H1 (cell line): ENCODE measurements around the gene RASGRP3. TPM values are rescaled to one million over a fixed set of nuclear protein-coding genes. Genes with fewer than 3 reads are reported as not detected.

Experiments used
- CTCF ChIA-PET: fragments of 300-600 bp; sonication (Branson Sonifier 250); formaldehyde crosslinking; loops from one replicate; lab custom pipeline; 2021; ENCODE audit not compliant: partially characterized antibody; lab: Charles Lee
- POLR2A ChIA-PET: fragments of 300-600 bp; sonication (Branson Sonifier 250); formaldehyde crosslinking; loops from one replicate; lab custom pipeline; 2021; ENCODE audit warnings: inconsistent platforms; ENCODE audit not compliant: partially characterized antibody; lab: Charles Lee
- DNase-seq, 2 experiments: peaks; one replicate each; pipeline versions ENCODE4 v3.0.0 to v3.0.0-alpha.2; 2010 to 2022; ENCODE audit warnings: low spot score in 2 of 2, low read depth in 1 of 2, mixed read lengths in 1 of 2
- FAIRE-seq: peaks from 2 replicates; lab custom pipeline; 2011; peaks lifted over from hg19 to GRCh38; lab: Jason Lieb, UNC
- H2AFZ ChIP-seq: 2 replicates; pipeline ENCODE4 v1.8.1; 2012; ENCODE audit warnings: low read length, inconsistent platforms
- H2AK5ac ChIP-seq: 2 replicates; pipeline ENCODE4 v1.6.1; 2013; ENCODE audit warnings: low read depth, low read length
- H2BK120ac ChIP-seq: replicated peaks from 2 replicates; pipeline ENCODE3; 2013; ENCODE audit warnings: low read depth, low read length, inconsistent platforms
- H2BK12ac ChIP-seq: 2 replicates; pipeline ENCODE4 v1.6.1; 2013; ENCODE audit warnings: low read depth, low read length
- H2BK15ac ChIP-seq: 2 replicates; pipeline ENCODE4 v1.6.1; 2013; ENCODE audit warnings: low read length
- H2BK20ac ChIP-seq: 2 replicates; pipeline ENCODE4 v1.6.1; 2013; ENCODE audit warnings: low read length
- H2BK5ac ChIP-seq: 2 replicates; pipeline ENCODE4 v1.6.1; 2013; ENCODE audit warnings: low read depth, low read length
- H3K14ac ChIP-seq: 2 replicates; pipeline ENCODE4 v1.6.1; 2013; ENCODE audit warnings: inconsistent platforms; ENCODE audit not compliant: insufficient read length
- H3K18ac ChIP-seq: 2 replicates; pipeline ENCODE4 v1.6.1; 2013; ENCODE audit warnings: low read length; ENCODE audit errors: extremely low read depth
- H3K23ac ChIP-seq: 2 replicates; pipeline ENCODE4 v1.6.1; 2013; ENCODE audit warnings: inconsistent platforms; ENCODE audit not compliant: insufficient read length
- H3K23me2 ChIP-seq: 2 replicates; pipeline ENCODE4 v1.6.1; 2013; ENCODE audit warnings: low read depth, low read length
- H3K27ac ChIP-seq: 2 replicates; pipeline ENCODE4 v1.6.1; 2011; ENCODE audit warnings: low read depth, low read length, inconsistent platforms
- H3K27me3 ChIP-seq, 4 experiments: replicated peaks in 1 of 4; 1 replicate in 1 of 4; 2 replicates in 3 of 4; pipeline versions ENCODE4 v1.6.1 to v1.8.1; 2011 to 2013; ENCODE audit warnings: low read length in 3 of 4, mild to moderate bottlenecking in 3 of 4, inconsistent platforms in 2 of 4, mixed read lengths in 2 of 4, moderate library complexity in 1 of 4; ENCODE audit not compliant: control insufficient read depth in 3 of 4, insufficient read depth in 3 of 4; ENCODE audit errors: extremely low read depth in 1 of 4
- H3K36me3 ChIP-seq, 4 experiments: 2 replicates each; pipeline versions ENCODE4 v1.6.1 to v1.8.1; 2011 to 2013; ENCODE audit warnings: mild to moderate bottlenecking in 4 of 4, low read length in 3 of 4, moderate library complexity in 2 of 4, control low read depth in 1 of 4, inconsistent platforms in 1 of 4; ENCODE audit not compliant: insufficient read depth in 4 of 4, control insufficient read depth in 2 of 4
- H3K4ac ChIP-seq: replicated peaks from 2 replicates; pipeline ENCODE3; 2013; ENCODE audit warnings: low read length, low read depth, mixed read lengths, inconsistent platforms; ENCODE audit not compliant: insufficient read length
- H3K4me1 ChIP-seq, 4 experiments: replicated peaks in 1 of 4; 1 replicate in 1 of 4; 2 replicates in 3 of 4; pipeline versions ENCODE4 v1.6.1 to v1.8.1; 2011 to 2013; ENCODE audit warnings: low read length in 3 of 4, inconsistent platforms in 2 of 4, mixed read lengths in 1 of 4; ENCODE audit not compliant: insufficient read depth in 4 of 4, control insufficient read depth in 3 of 4
- H3K4me2 ChIP-seq, 2 experiments: 2 replicates each; pipeline versions ENCODE4 v1.6.1 to v1.8.1; 2011 to 2013; ENCODE audit warnings: low read depth in 2 of 2, low read length in 2 of 2, control low read depth in 1 of 2, inconsistent platforms in 1 of 2, mild to moderate bottlenecking in 1 of 2; ENCODE audit not compliant: insufficient read depth in 1 of 2
- H3K4me3 ChIP-seq, 4 experiments: fragments of 200-600, 300-600 bp in 1 of 4; sonication (generic), shearing (Covaris generic), sonication (Bioruptor Twin) in 1 of 4; 2 replicates each; pipeline versions ENCODE4 v1.5.1 to v1.8.1; 2011 to 2016; ENCODE audit warnings: low read length in 4 of 4, low read depth in 3 of 4, control low read depth in 2 of 4, inconsistent platforms in 2 of 4, mild to moderate bottlenecking in 2 of 4, mixed read lengths in 1 of 4, moderate library complexity in 1 of 4; ENCODE audit not compliant: insufficient read depth in 2 of 4; ENCODE audit errors: extremely low read depth in 1 of 4
- H3K56ac ChIP-seq: replicated peaks from 2 replicates; pipeline ENCODE3; 2013; ENCODE audit warnings: low read depth, mild to moderate bottlenecking, mixed read lengths, low read length, inconsistent platforms; ENCODE audit not compliant: insufficient read length
- H3K79me1 ChIP-seq: 2 replicates; pipeline ENCODE4 v1.6.1; 2013; ENCODE audit warnings: low read depth, low read length, control low read depth
- H3K79me2 ChIP-seq, 2 experiments: 2 replicates each; pipeline versions ENCODE4 v1.6.1 to v1.8.1; 2012 to 2013; ENCODE audit warnings: low read length in 2 of 2, mild to moderate bottlenecking in 2 of 2, inconsistent platforms in 1 of 2; ENCODE audit not compliant: insufficient read depth in 2 of 2, control insufficient read depth in 1 of 2
- H3K9ac ChIP-seq, 4 experiments: replicated peaks in 1 of 4; 1 replicate in 1 of 4; 2 replicates in 3 of 4; pipeline versions ENCODE4 v1.6.1 to v1.8.1; 2011 to 2013; ENCODE audit warnings: low read depth in 3 of 4, low read length in 3 of 4, control low read depth in 2 of 4, mild to moderate bottlenecking in 2 of 4, moderate library complexity in 2 of 4, inconsistent platforms in 1 of 4; ENCODE audit errors: extremely low read depth in 1 of 4
- H3K9me3 ChIP-seq, 2 experiments: 2 replicates each; pipeline versions ENCODE4 v1.6.1 to v1.8.1; 2012 to 2013; ENCODE audit warnings: mild to moderate bottlenecking in 2 of 2, moderate library complexity in 2 of 2, control low read depth in 1 of 2, inconsistent platforms in 1 of 2, low read depth in 1 of 2, low read length in 1 of 2, mixed read lengths in 1 of 2; ENCODE audit not compliant: insufficient read depth in 2 of 2
- H4K20me1 ChIP-seq, 2 experiments: replicated peaks in 1 of 2; 2 replicates each; pipeline versions ENCODE3 to v1.8.1; 2011 to 2013; ENCODE audit warnings: inconsistent platforms in 2 of 2, low read length in 2 of 2, mild to moderate bottlenecking in 1 of 2; ENCODE audit not compliant: insufficient read depth in 2 of 2, control insufficient read depth in 1 of 2
- H4K5ac ChIP-seq: 2 replicates; pipeline ENCODE4 v1.6.1; 2013; ENCODE audit warnings: low read length, low read depth, mixed read lengths, inconsistent platforms; ENCODE audit not compliant: insufficient read length
- H4K8ac ChIP-seq: 2 replicates; pipeline ENCODE4 v1.8.0; 2013; ENCODE audit warnings: mild to moderate bottlenecking, moderate library complexity, low read length, inconsistent platforms; ENCODE audit not compliant: insufficient read depth; ENCODE audit errors: extremely low read depth
- H4K91ac ChIP-seq: replicated peaks from 2 replicates; pipeline ENCODE3; 2013; ENCODE audit warnings: low read length, mixed read lengths, inconsistent platforms; ENCODE audit not compliant: insufficient read length
- TBP ChIP-seq: IDR thresholded peaks from 2 replicates; pipeline ENCODE4 v1.6.1; 2011; ENCODE audit warnings: low read depth, low read length, improper control_type of control experiment
- WGBS, 2 experiments: shearing (Covaris generic) in 1 of 2; methylation state at CpG; one replicate each; pipeline versions ENCODE4 v1.1.6 to v1.1.7; 2013 to 2015; ENCODE audit warnings: low lambda C conversion rate in 2 of 2, mixed read lengths in 2 of 2, inconsistent platforms in 1 of 2, low coverage in 1 of 2, missing lambda C conversion rate in 1 of 2; ENCODE audit not compliant: insufficient replicate concordance in 2 of 2, insufficient coverage in 1 of 2, insufficient read length in 1 of 2; ENCODE audit errors: extremely low coverage in 1 of 2, missing lambda C conversion rate in 1 of 2; 5-methylcytosine and 5-hydroxymethylcytosine counted together
- polyA plus RNA-seq, 7 experiments: library from polyadenylated mRNA; depleted of rRNA in 3 of 7; stranded (reverse) in 5 of 7; unstranded in 2 of 7; fragments of >200 nt in 5 of 7; fragments of 200-250 nt in 2 of 7; gene quantifications; 1 replicate in 5 of 7; 2 replicates in 1 of 7; 4 replicates in 1 of 7; pipeline versions ENCODE4 v1.2.1 to v1.2.3, GENCODE V29; 2011 to 2013; ENCODE audit warnings: missing spikeins in 2 of 7, mixed read lengths in 2 of 7
- total RNA-seq: library from RNA; stranded (reverse); fragmentation: NEBNext Ultra II Directional; extraction: Animal tissue kit (Norgen Biotek cat#: 25700); gene quantifications from 2 replicates; pipeline ENCODE4 v1.2.1, GENCODE V29; 2021
- TF ChIP-seq, protein P1 (sequence below), 3 experiments: IDR thresholded peaks; 1 replicate in 2 of 3; 2 replicates in 1 of 3; pipeline versions ENCODE4 v1.5.1 to v1.6.1; 2011; ENCODE audit warnings: low read length in 3 of 3, mild to moderate bottlenecking in 3 of 3, inconsistent platforms in 2 of 3, low read depth in 1 of 3, moderate library complexity in 1 of 3; ENCODE audit not compliant: insufficient read depth in 1 of 3; ENCODE audit errors: control extremely low read depth in 1 of 3

The RASGRP3 gene
- total and polyA plus RNA-seq, 2 of the 8 experiments (the other 6 are each of a cell fraction or from before 2014, with no cell fraction given), result 0.06 TPM; not detected in 1

DNA sequence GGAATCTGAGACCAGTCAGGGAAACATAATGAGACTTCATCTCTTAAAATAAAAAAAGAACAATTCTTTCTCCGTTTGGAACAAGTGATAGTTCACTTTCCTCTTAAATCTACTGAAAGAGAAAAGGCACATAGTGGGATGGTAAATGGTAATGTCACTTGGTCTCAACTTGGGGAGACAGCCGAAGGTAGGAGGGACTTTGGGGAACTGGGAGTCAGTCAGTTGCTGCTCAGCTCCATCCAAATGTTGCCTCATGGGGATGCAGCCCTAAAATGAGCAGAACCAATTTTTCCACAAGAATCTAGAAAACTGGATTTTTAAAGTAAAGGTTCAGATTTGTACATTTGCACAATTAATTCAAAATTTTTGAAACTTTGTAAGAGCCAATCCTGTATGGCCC, 19.2 kb downstream of the RASGRP3 start:
- CTCF ChIA-PET, result no interaction called here
- TF ChIP-seq, protein P1, sequence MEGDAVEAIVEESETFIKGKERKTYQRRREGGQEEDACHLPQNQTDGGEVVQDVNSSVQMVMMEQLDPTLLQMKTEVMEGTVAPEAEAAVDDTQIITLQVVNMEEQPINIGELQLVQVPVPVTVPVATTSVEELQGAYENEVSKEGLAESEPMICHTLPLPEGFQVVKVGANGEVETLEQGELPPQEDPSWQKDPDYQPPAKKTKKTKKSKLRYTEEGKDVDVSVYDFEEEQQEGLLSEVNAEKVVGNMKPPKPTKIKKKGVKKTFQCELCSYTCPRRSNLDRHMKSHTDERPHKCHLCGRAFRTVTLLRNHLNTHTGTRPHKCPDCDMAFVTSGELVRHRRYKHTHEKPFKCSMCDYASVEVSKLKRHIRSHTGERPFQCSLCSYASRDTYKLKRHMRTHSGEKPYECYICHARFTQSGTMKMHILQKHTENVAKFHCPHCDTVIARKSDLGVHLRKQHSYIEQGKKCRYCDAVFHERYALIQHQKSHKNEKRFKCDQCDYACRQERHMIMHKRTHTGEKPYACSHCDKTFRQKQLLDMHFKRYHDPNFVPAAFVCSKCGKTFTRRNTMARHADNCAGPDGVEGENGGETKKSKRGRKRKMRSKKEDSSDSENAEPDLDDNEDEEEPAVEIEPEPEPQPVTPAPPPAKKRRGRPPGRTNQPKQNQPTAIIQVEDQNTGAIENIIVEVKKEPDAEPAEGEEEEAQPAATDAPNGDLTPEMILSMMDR (IDR thresholded peaks at IDR 0.05; ENCODE audit: control extremely low read depth in 1 of 3, insufficient read depth in 1 of 3, low read depth in 1 of 3, low read length in 3 of 3), result no peak
- no peak for TF ChIP-seq TBP
- Histone ChIP-seq H3K4ac (no peak overlapping the region), H3K9ac (no peak overlapping the region), H3K56ac (no peak overlapping the region), H3K14ac (no peak overlapping the region), H4K8ac (no peak overlapping the region), H3K4me1 (no peaks in the 10 kb centered on the region), H3K23ac (no peak overlapping the region), H4K91ac (no peak overlapping the region), H2AFZ (no peak overlapping the region), H3K27ac (no peak overlapping the region), H3K9me3 (no peaks in the 10 kb centered on the region), H4K5ac (no peak overlapping the region), H2AK5ac (no peak overlapping the region), H3K4me3 (no peak overlapping the region), H3K79me2 (no peaks in the 10 kb centered on the region), H3K36me3 (no peaks in the 10 kb centered on the region), H2BK20ac (no peak overlapping the region), H3K79me1 (no peaks in the 10 kb centered on the region), H3K23me2 (peaks cover 2% of the 10 kb centered on the region; the same call in 1 of the 2 replicates), H4K20me1 (no peaks in the 10 kb centered on the region), H2BK120ac (no peak overlapping the region), H3K27me3 (no peaks in the 10 kb centered on the region), H3K4me2 (no peak overlapping the region), H2BK5ac (no peak overlapping the region), H2BK12ac (no peak overlapping the region), H3K18ac (no peak overlapping the region), H2BK15ac (no peak overlapping the region)
- FAIRE-seq (no peak), DNase-seq (no peak)
- WGBS, 2 experiments, result 85% methylated on average over 2 of the region's 2 CpGs; no CpG with 5 or more reads in 1 of the 2 experiments
- POLR2A ChIA-PET, result no interaction called here
